ENCODE measurements around the gene DIP2A.
"Not testable (repeated sequence)": the region's sequence is repeated elsewhere in the genome, so short reads cannot be mapped to it uniquely, and the experiment has no call there.

DIP2A gene

DNA sequence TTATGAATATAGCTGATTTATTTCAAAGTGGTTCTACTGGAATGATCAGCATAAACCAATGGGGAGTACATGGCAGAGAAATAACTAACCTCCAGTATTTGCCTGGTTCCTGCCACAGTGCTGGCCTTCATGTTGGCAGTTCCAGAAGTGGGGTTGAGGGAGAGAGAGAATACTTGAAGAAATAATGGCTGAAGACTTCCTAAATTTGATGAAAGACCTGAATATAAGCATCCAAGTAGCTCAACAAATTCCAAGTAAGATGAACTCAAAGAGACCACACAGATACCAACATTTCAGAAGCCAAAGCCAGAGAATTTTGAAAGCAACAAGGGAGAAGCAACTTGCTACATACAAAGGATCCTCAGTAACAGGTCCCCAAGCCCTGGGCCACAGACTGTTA, 111.9 kb downstream of the DIP2A start:
- Histone ChIP-seq H3K18ac (ENCODE audit: low read length) (no peak overlapping the region), H3K4ac (ENCODE audit: low read length) (no peak overlapping the region), H3K4me2 (ENCODE audit: insufficient read depth, low read length, poor library complexity, severe bottlenecking) (no peak overlapping the region), H2AFZ (ENCODE audit: low read length) (no peak overlapping the region), H3K23ac (ENCODE audit: low read depth, low read length, poor library complexity) (no peak overlapping the region), H3K27ac (replicated peaks; ENCODE audit: low read length) (no peak overlapping the region), H4K91ac (ENCODE audit: low read depth, low read length, poor library complexity) (no peak overlapping the region), H3K9me3 (replicated peaks in 1 of 2; ENCODE audit: control insufficient read depth in 2 of 2, insufficient read depth in 1 of 2, low read depth in 1 of 2, low read length in 2 of 2) (peaks cover 8 to 42% of the 10 kb centered on the region in 2 donors), H2BK120ac (ENCODE audit: low read depth, low read length) (no peak overlapping the region), H3K4me3 (ENCODE audit: low read length in 2 of 2) (no peak overlapping the region), H3K14ac (ENCODE audit: low read length) (no peak overlapping the region), H2AK5ac (ENCODE audit: low read depth, low read length) (no peak overlapping the region), H3K27me3 (ENCODE audit: control insufficient read depth in 3 of 3, insufficient read depth in 3 of 3, low read depth in 1 of 3, low read length in 3 of 3) (no peaks in the 10 kb centered on the region), H2BK5ac (ENCODE audit: low read length) (no peak overlapping the region), H4K8ac (ENCODE audit: low read depth, low read length) (no peak overlapping the region), H3K79me1 (ENCODE audit: low read depth, low read length) (no peaks in the 10 kb centered on the region), H2BK12ac (ENCODE audit: low read length) (no peak overlapping the region), H2BK15ac (ENCODE audit: low read length) (no peak overlapping the region), H3K4me1 (ENCODE audit: control insufficient read depth in 2 of 2, insufficient read depth in 1 of 2, low read depth in 1 of 2, low read length in 2 of 2) (no peaks in the 10 kb centered on the region), H3K9ac (ENCODE audit: low read depth, low read length, poor library complexity) (no peak overlapping the region), H3K36me3 (replicated peaks in 1 of 2; ENCODE audit: control insufficient read depth in 2 of 2, insufficient read depth in 2 of 2, low read length in 2 of 2) (peaks cover 29 to 83% of the 10 kb centered on the region in 2 donors)
- no peak for DNase-seq (ENCODE audit: low spot score)

DNA sequence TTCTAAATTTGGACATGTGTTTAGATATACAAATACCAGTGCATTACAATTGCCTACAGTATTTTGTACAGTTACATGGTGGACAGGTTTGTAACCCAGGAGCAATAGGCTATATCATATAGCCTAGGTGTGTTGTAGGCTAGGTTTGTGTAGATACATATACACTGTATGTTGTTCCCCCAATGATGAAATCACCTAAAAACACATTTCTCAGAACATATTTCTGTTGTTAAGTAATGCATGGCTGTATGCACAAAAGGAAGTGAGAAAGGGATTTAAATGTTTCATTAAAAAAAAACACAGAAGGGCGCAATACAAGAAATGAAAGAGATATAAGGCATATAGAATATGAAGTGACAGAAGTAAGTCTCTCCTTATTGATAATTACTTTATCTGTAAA, 114.2 kb downstream of the DIP2A start:
- no peaks in the 10 kb centered on the region for H3K27me3 ChIP-seq (ENCODE audit: control insufficient read depth in 3 of 3, insufficient read depth in 3 of 3, low read depth in 1 of 3, low read length in 3 of 3)
- no peak overlapping the region for H4K8ac ChIP-seq (ENCODE audit: low read depth, low read length)
- H3K9me3 ChIP-seq (replicated peaks in 1 of 2; ENCODE audit: control insufficient read depth in 2 of 2, insufficient read depth in 1 of 2, low read depth in 1 of 2, low read length in 2 of 2) = peaks cover 6 to 50% of the 10 kb centered on the region in 2 donors
- no peak overlapping the region for H2AFZ ChIP-seq (ENCODE audit: low read length)
- H3K27ac ChIP-seq (replicated peaks; ENCODE audit: low read length) = no peak overlapping the region
- H3K4ac ChIP-seq (ENCODE audit: low read length) = no peak overlapping the region
- H2BK15ac ChIP-seq (ENCODE audit: low read length) = no peak overlapping the region
- no peak overlapping the region for H3K14ac ChIP-seq (ENCODE audit: low read length)
- H3K36me3 ChIP-seq (replicated peaks in 1 of 2; ENCODE audit: control insufficient read depth in 2 of 2, insufficient read depth in 2 of 2, low read length in 2 of 2) = peaks cover 11 to 61% of the 10 kb centered on the region in 2 donors
- H3K18ac ChIP-seq (ENCODE audit: low read length) = no peak overlapping the region
- no peak overlapping the region for H3K4me2 ChIP-seq (ENCODE audit: insufficient read depth, low read length, poor library complexity, severe bottlenecking)
- no peak overlapping the region for H4K91ac ChIP-seq (ENCODE audit: low read depth, low read length, poor library complexity)
- DNase-seq (ENCODE audit: low spot score) = no peak
- H3K79me1 ChIP-seq (ENCODE audit: low read depth, low read length) = no peaks in the 10 kb centered on the region
- no peak overlapping the region for H2BK5ac ChIP-seq (ENCODE audit: low read length)
- no peak overlapping the region for H3K9ac ChIP-seq (ENCODE audit: low read depth, low read length, poor library complexity)
- no peak overlapping the region for H2BK120ac ChIP-seq (ENCODE audit: low read depth, low read length)
- H2BK12ac ChIP-seq (ENCODE audit: low read length) = no peak overlapping the region
- no CpG with 5 or more reads among the region's 1 CpG for WGBS, 2 donors (ENCODE audit: extremely low coverage in 2 of 2, insufficient read length in 2 of 2, insufficient replicate concordance in 1 of 2)
- no peak overlapping the region for H3K23ac ChIP-seq (ENCODE audit: low read depth, low read length, poor library complexity)
- H3K4me3 ChIP-seq (ENCODE audit: low read length in 2 of 2) = no peak overlapping the region
- H2AK5ac ChIP-seq (ENCODE audit: low read depth, low read length) = no peak overlapping the region
- H3K4me1 ChIP-seq (ENCODE audit: control insufficient read depth in 2 of 2, insufficient read depth in 1 of 2, low read depth in 1 of 2, low read length in 2 of 2) = no peaks in the 10 kb centered on the region

DNA sequence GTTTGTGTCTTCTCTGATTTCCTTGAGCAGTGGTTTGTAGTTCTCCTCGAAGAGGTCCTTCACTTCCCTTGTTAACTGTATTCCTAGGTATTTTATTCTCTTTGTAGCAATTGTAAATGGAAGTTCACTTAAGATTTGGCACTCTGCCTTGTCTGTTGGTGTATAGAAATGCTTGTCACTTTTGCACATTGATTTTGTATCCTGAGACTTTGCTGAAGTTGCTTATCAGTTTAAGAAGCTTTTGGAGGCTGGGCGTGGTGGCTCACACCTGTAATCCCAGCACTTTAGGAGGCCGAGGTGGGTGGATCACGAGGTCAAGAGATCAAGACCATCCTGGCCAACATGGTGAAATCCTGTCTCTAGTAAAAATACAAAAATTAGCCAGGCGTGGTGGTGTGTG, 119.1 kb downstream of the DIP2A start:
- not testable (repeated sequence) for H3K79me1 ChIP-seq (ENCODE audit: low read depth, low read length); H2AFZ ChIP-seq (ENCODE audit: low read length); H2BK5ac ChIP-seq (ENCODE audit: low read length); H3K4me3 ChIP-seq (ENCODE audit: low read length in 2 of 2); H4K91ac ChIP-seq (ENCODE audit: low read depth, low read length, poor library complexity); H3K4ac ChIP-seq (ENCODE audit: low read length); H2BK12ac ChIP-seq (ENCODE audit: low read length); H2BK120ac ChIP-seq (ENCODE audit: low read depth, low read length); H3K4me2 ChIP-seq (ENCODE audit: insufficient read depth, low read length, poor library complexity, severe bottlenecking); DNase-seq (ENCODE audit: low spot score); H3K27me3 ChIP-seq (ENCODE audit: control insufficient read depth in 3 of 3, insufficient read depth in 3 of 3, low read depth in 1 of 3, low read length in 3 of 3); H3K18ac ChIP-seq (ENCODE audit: low read length); H2AK5ac ChIP-seq (ENCODE audit: low read depth, low read length); H3K4me1 ChIP-seq (ENCODE audit: control insufficient read depth in 2 of 2, insufficient read depth in 1 of 2, low read depth in 1 of 2, low read length in 2 of 2); H3K9ac ChIP-seq (ENCODE audit: low read depth, low read length, poor library complexity); H2BK15ac ChIP-seq (ENCODE audit: low read length); H3K23ac ChIP-seq (ENCODE audit: low read depth, low read length, poor library complexity); H3K14ac ChIP-seq (ENCODE audit: low read length); H4K8ac ChIP-seq (ENCODE audit: low read depth, low read length); H3K27ac ChIP-seq (replicated peaks; ENCODE audit: low read length)
- no CpG with 5 or more reads among the region's 5 CpGs for WGBS, 2 donors (ENCODE audit: extremely low coverage in 2 of 2, insufficient read length in 2 of 2, insufficient replicate concordance in 1 of 2)
- peaks cover 6 to 34% of the 10 kb centered on the region in 2 donors for H3K36me3 ChIP-seq (replicated peaks in 1 of 2; ENCODE audit: control insufficient read depth in 2 of 2, insufficient read depth in 2 of 2, low read length in 2 of 2)
- peaks cover 9 to 75% of the 10 kb centered on the region in 2 donors for H3K9me3 ChIP-seq (replicated peaks in 1 of 2; ENCODE audit: control insufficient read depth in 2 of 2, insufficient read depth in 1 of 2, low read depth in 1 of 2, low read length in 2 of 2)

DNA sequence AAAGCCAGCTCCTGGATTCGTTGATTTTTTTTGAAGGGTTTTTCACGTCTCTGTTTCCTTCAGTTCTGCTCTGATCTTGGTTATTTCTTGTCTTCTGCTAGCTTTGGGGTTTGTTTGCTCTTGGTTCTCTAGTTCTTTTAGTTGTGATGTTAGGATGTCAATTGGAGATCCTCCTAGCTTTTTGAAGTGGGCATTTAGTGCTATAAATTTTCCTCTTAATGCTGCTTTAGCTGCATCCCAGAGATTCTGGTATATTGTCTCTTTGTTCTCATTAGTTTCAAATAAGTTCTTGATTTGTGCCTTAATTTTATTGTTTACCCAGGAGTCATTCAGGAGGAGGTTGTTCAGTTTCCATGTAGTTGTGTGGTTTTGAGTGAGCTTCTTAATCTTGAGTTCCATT, 120.7 kb downstream of the DIP2A start:
- not testable (repeated sequence) for H3K79me1 ChIP-seq (ENCODE audit: low read depth, low read length)
- WGBS, 2 donors (ENCODE audit: extremely low coverage in 2 of 2, insufficient read length in 2 of 2, insufficient replicate concordance in 1 of 2) = no CpG with 5 or more reads among the region's 2 CpGs

More for the DNA sequence above, 120.7 kb downstream of the DIP2A start:
- not testable (repeated sequence) for H3K4me3 ChIP-seq (ENCODE audit: low read length in 2 of 2); H3K4ac ChIP-seq (ENCODE audit: low read length); H2BK12ac ChIP-seq (ENCODE audit: low read length); H2AK5ac ChIP-seq (ENCODE audit: low read depth, low read length); DNase-seq (ENCODE audit: low spot score); H3K27me3 ChIP-seq (ENCODE audit: control insufficient read depth in 3 of 3, insufficient read depth in 3 of 3, low read depth in 1 of 3, low read length in 3 of 3); H2BK15ac ChIP-seq (ENCODE audit: low read length); H2BK5ac ChIP-seq (ENCODE audit: low read length); H3K18ac ChIP-seq (ENCODE audit: low read length); H3K23ac ChIP-seq (ENCODE audit: low read depth, low read length, poor library complexity); H3K4me1 ChIP-seq (ENCODE audit: control insufficient read depth in 2 of 2, insufficient read depth in 1 of 2, low read depth in 1 of 2, low read length in 2 of 2); H2BK120ac ChIP-seq (ENCODE audit: low read depth, low read length); H3K14ac ChIP-seq (ENCODE audit: low read length); H3K9ac ChIP-seq (ENCODE audit: low read depth, low read length, poor library complexity); H4K91ac ChIP-seq (ENCODE audit: low read depth, low read length, poor library complexity); H3K27ac ChIP-seq (replicated peaks; ENCODE audit: low read length); H4K8ac ChIP-seq (ENCODE audit: low read depth, low read length); H2AFZ ChIP-seq (ENCODE audit: low read length); H3K4me2 ChIP-seq (ENCODE audit: insufficient read depth, low read length, poor library complexity, severe bottlenecking)
- peaks cover 9 to 75% of the 10 kb centered on the region in 2 donors for H3K9me3 ChIP-seq (replicated peaks in 1 of 2; ENCODE audit: control insufficient read depth in 2 of 2, insufficient read depth in 1 of 2, low read depth in 1 of 2, low read length in 2 of 2)
- peaks cover 6 to 29% of the 10 kb centered on the region in 2 donors for H3K36me3 ChIP-seq (replicated peaks in 1 of 2; ENCODE audit: control insufficient read depth in 2 of 2, insufficient read depth in 2 of 2, low read length in 2 of 2)

All from neuronal stem cell (in vitro differentiated cells).